CMK (cell line): ENCODE data around the gene PLEKHM3.

Experiments used
- DNase-seq: peaks from one replicate; pipeline ENCODE4 v3.0.0-alpha.2; 2010; ENCODE audit warnings: low read depth

PLEKHM3 gene

GRCh38 chr2:207861789-207862188, 163.5 kb downstream of the PLEKHM3 start:
- DNase-seq: no peak

- no peak for DNase-seq
Measured at GRCh38 chr2:207860685-207861084, 164.6 kb downstream of the PLEKHM3 start.

- no peak for DNase-seq
Measured at GRCh38 chr2:207855591-207855990, 169.7 kb downstream of the PLEKHM3 start.

GRCh38 chr2:207854484-207855440, 170.6 kb downstream of the PLEKHM3 start:
- no peak for DNase-seq

GRCh38 chr2:207852791-207853190, 172.5 kb downstream of the PLEKHM3 start:
- no peak for DNase-seq

- DNase-seq: no peak
Measured at GRCh38 chr2:207849443-207849842, 175.9 kb downstream of the PLEKHM3 start.

- DNase-seq: no peak
Measured at GRCh38 chr2:207848545-207848928, 176.8 kb downstream of the PLEKHM3 start.

GRCh38 chr2:207847807-207848544, 177.4 kb downstream of the PLEKHM3 start:
- no peak for DNase-seq

GRCh38 chr2:207847098-207847806, 178.1 kb downstream of the PLEKHM3 start:
- DNase-seq: no peak

GRCh38 chr2:207845202-207845864, 180.0 kb downstream of the PLEKHM3 start:
- DNase-seq: no peak

GRCh38 chr2:207844648-207845047, 180.7 kb downstream of the PLEKHM3 start:
- no peak for DNase-seq

GRCh38 chr2:207840101-207840500, 185.2 kb downstream of the PLEKHM3 start:
- DNase-seq: no peak

- DNase-seq: no peak
Measured at GRCh38 chr2:207839575-207839974, 185.8 kb downstream of the PLEKHM3 start.

GRCh38 chr2:207839028-207839427, 186.3 kb downstream of the PLEKHM3 start:
- DNase-seq: no peak

GRCh38 chr2:207836521-207837133, 188.7 kb downstream of the PLEKHM3 start:
- DNase-seq: peak; percentile 11

- DNase-seq: no peak
Measured at GRCh38 chr2:207835805-207836204, 189.5 kb downstream of the PLEKHM3 start.

GRCh38 chr2:207833251-207833751, 192.0 kb downstream of the PLEKHM3 start:
- DNase-seq: no peak

- DNase-seq: no peak
Measured at GRCh38 chr2:207831584-207832248, 193.6 kb downstream of the PLEKHM3 start.

GRCh38 chr2:207830778-207831438, 194.4 kb downstream of the PLEKHM3 start:
- no peak for DNase-seq
